ENCODE measurements around the gene PDK1.

- TF ChIP-seq CTCF (IDR thresholded peaks at IDR 0.05), result no peak
- no peak for TF ChIP-seq POLR2A (IDR thresholded peaks at IDR 0.05)
These were observed 74.3 kb downstream of the PDK1 start for GRCh38 chr2:172630181-172630580.
